ENCODE data around the gene ZNF595.
"Not testable (repeated sequence)": the region's sequence is repeated elsewhere in the genome, so short reads cannot be mapped to it uniquely, and the experiment has no call there.

Gene ZNF595

GRCh38 chr4:107083-107443 lies 53.9 kb downstream of the ZNF595 start:
- H3K9ac ChIP-seq (ENCODE audit: low read depth, low read length): no peak overlapping the region
- H3K4me1 ChIP-seq (ENCODE audit: insufficient read depth, low read length): no peaks in the 10 kb centered on the region
- H3K4me3 ChIP-seq (ENCODE audit: low read length): no peak overlapping the region
- peaks cover 91% of the 10 kb centered on the region for H3K9me3 ChIP-seq (ENCODE audit: insufficient read depth, low read depth, low read length)
- no peaks in the 10 kb centered on the region for H3K36me3 ChIP-seq (ENCODE audit: insufficient read depth, low read depth, low read length)
- no peak overlapping the region for H3K27ac ChIP-seq (ENCODE audit: low read length)
- peaks cover 36% of the 10 kb centered on the region; the same call in 1 of the 2 replicates for H3K27me3 ChIP-seq (ENCODE audit: insufficient read depth, low read length)

- peaks cover 90% of the 10 kb centered on the region for H3K9me3 ChIP-seq (ENCODE audit: insufficient read depth, low read depth, low read length)
- H3K27me3 ChIP-seq (ENCODE audit: insufficient read depth, low read length): peaks cover 36% of the 10 kb centered on the region; the same call in 1 of the 2 replicates
Measured at GRCh38 chr4:107444-108429, 54.6 kb downstream of the ZNF595 start.

GRCh38 chr4:112771-113170 lies 59.6 kb downstream of the ZNF595 start:
- peaks cover 90% of the 10 kb centered on the region for H3K9me3 ChIP-seq (ENCODE audit: insufficient read depth, low read depth, low read length)
- H3K27me3 ChIP-seq (ENCODE audit: insufficient read depth, low read length): peaks cover 10% of the 10 kb centered on the region; the same call in 1 of the 2 replicates
- H3K36me3 ChIP-seq (ENCODE audit: insufficient read depth, low read depth, low read length): no peaks in the 10 kb centered on the region
- no peak overlapping the region for H3K9ac ChIP-seq (ENCODE audit: low read depth, low read length)
- no peak overlapping the region for H3K4me3 ChIP-seq (ENCODE audit: low read length)
- no peak overlapping the region for H3K27ac ChIP-seq (ENCODE audit: low read length)
- H3K4me1 ChIP-seq (ENCODE audit: insufficient read depth, low read length): no peaks in the 10 kb centered on the region

More at GRCh38 chr4:107444-108429, 54.6 kb downstream of the ZNF595 start:
- no peak overlapping the region for H3K27ac ChIP-seq (ENCODE audit: low read length)
- no peaks in the 10 kb centered on the region for H3K4me1 ChIP-seq (ENCODE audit: insufficient read depth, low read length)
- no peaks in the 10 kb centered on the region for H3K36me3 ChIP-seq (ENCODE audit: insufficient read depth, low read depth, low read length)
- no peak overlapping the region for H3K4me3 ChIP-seq (ENCODE audit: low read length)
- H3K9ac ChIP-seq (ENCODE audit: low read depth, low read length): no peak overlapping the region

- H3K27ac ChIP-seq (ENCODE audit: low read length): no peak overlapping the region
- H3K4me3 ChIP-seq (ENCODE audit: low read length): no peak overlapping the region
- peaks cover 91% of the 10 kb centered on the region for H3K9me3 ChIP-seq (ENCODE audit: insufficient read depth, low read depth, low read length)
- H3K9ac ChIP-seq (ENCODE audit: low read depth, low read length): no peak overlapping the region
- H3K27me3 ChIP-seq (ENCODE audit: insufficient read depth, low read length): peaks cover under 1% of the 10 kb centered on the region; the same call in 1 of the 2 replicates
- no peaks in the 10 kb centered on the region for H3K4me1 ChIP-seq (ENCODE audit: insufficient read depth, low read length)
- H3K36me3 ChIP-seq (ENCODE audit: insufficient read depth, low read depth, low read length): no peaks in the 10 kb centered on the region
Measured at GRCh38 chr4:113732-114131, 60.6 kb downstream of the ZNF595 start.

GRCh38 chr4:114149-114548 lies 61.0 kb downstream of the ZNF595 start:
- no peaks in the 10 kb centered on the region for H3K36me3 ChIP-seq (ENCODE audit: insufficient read depth, low read depth, low read length)
- no peaks in the 10 kb centered on the region for H3K4me1 ChIP-seq (ENCODE audit: insufficient read depth, low read length)
- H3K27me3 ChIP-seq (ENCODE audit: insufficient read depth, low read length): no peaks in the 10 kb centered on the region; the same call in 1 of the 2 replicates
- H3K4me3 ChIP-seq (ENCODE audit: low read length): no peak overlapping the region
- H3K9ac ChIP-seq (ENCODE audit: low read depth, low read length): no peak overlapping the region
- H3K9me3 ChIP-seq (ENCODE audit: insufficient read depth, low read depth, low read length): peaks cover 91% of the 10 kb centered on the region
- no peak overlapping the region for H3K27ac ChIP-seq (ENCODE audit: low read length)

GRCh38 chr4:116499-116898 lies 63.4 kb downstream of the ZNF595 start:
- Histone ChIP-seq H3K27me3 (ENCODE audit: insufficient read depth, low read length) (no peaks in the 10 kb centered on the region), H3K36me3 (ENCODE audit: insufficient read depth, low read depth, low read length) (no peaks in the 10 kb centered on the region), H3K4me3 (ENCODE audit: low read length) (no peak overlapping the region), H3K4me1 (ENCODE audit: insufficient read depth, low read length) (no peaks in the 10 kb centered on the region), H3K9ac (ENCODE audit: low read depth, low read length) (no peak overlapping the region), H3K27ac (ENCODE audit: low read length) (no peak overlapping the region), H3K9me3 (ENCODE audit: insufficient read depth, low read depth, low read length) (peaks cover 90% of the 10 kb centered on the region)

GRCh38 chr4:120616-121015 lies 67.5 kb downstream of the ZNF595 start:
- Histone ChIP-seq H3K36me3 (ENCODE audit: insufficient read depth, low read depth, low read length) (no peaks in the 10 kb centered on the region), H3K27ac (ENCODE audit: low read length) (no peak overlapping the region), H3K4me3 (ENCODE audit: low read length) (no peak overlapping the region), H3K9ac (ENCODE audit: low read depth, low read length) (no peak overlapping the region), H3K9me3 (ENCODE audit: insufficient read depth, low read depth, low read length) (peaks cover 70% of the 10 kb centered on the region), H3K4me1 (ENCODE audit: insufficient read depth, low read length) (no peaks in the 10 kb centered on the region), H3K27me3 (ENCODE audit: insufficient read depth, low read length) (no peaks in the 10 kb centered on the region)

- H3K27ac ChIP-seq (ENCODE audit: low read length): no peak overlapping the region
- peaks cover 66% of the 10 kb centered on the region for H3K9me3 ChIP-seq (ENCODE audit: insufficient read depth, low read depth, low read length)
- no peaks in the 10 kb centered on the region for H3K27me3 ChIP-seq (ENCODE audit: insufficient read depth, low read length)
- H3K4me1 ChIP-seq (ENCODE audit: insufficient read depth, low read length): no peaks in the 10 kb centered on the region
- peaks cover 6% of the 10 kb centered on the region; the same call in 1 of the 2 replicates for H3K36me3 ChIP-seq (ENCODE audit: insufficient read depth, low read depth, low read length)
- no peak overlapping the region for H3K4me3 ChIP-seq (ENCODE audit: low read length)
- no peak overlapping the region for H3K9ac ChIP-seq (ENCODE audit: low read depth, low read length)
Measured at GRCh38 chr4:121408-122084, 68.4 kb downstream of the ZNF595 start.

GRCh38 chr4:123922-124274 lies 70.8 kb downstream of the ZNF595 start:
- H3K27ac ChIP-seq (ENCODE audit: low read length); H3K27me3 ChIP-seq (ENCODE audit: insufficient read depth, low read length); H3K4me1 ChIP-seq (ENCODE audit: insufficient read depth, low read length): not testable (repeated sequence)
- peak overlapping the region; percentile 97; the same call in 1 of the 2 replicates for H3K9ac ChIP-seq (ENCODE audit: low read depth, low read length)
- peaks cover 30% of the 10 kb centered on the region for H3K36me3 ChIP-seq (ENCODE audit: insufficient read depth, low read depth, low read length)
- peak overlapping the region; percentile 95 for H3K4me3 ChIP-seq (ENCODE audit: low read length)
- H3K9me3 ChIP-seq (ENCODE audit: insufficient read depth, low read depth, low read length): peaks cover 42% of the 10 kb centered on the region

GRCh38 chr4:124275-125081 lies 71.4 kb downstream of the ZNF595 start, which contains the start of gene ZNF718:
TSS of gene ZNF718 (plus strand) at chr4:124501. CDS start at chr4:124671, 170 bp downstream.
- peak within 1 kb of the TSS; percentile 95 for H3K27ac ChIP-seq (ENCODE audit: low read length)
- H3K9me3 ChIP-seq (ENCODE audit: insufficient read depth, low read depth, low read length): peaks cover 36% of the 10 kb centered on the region

GRCh38 chr4:125091-125771 lies 72.1 kb downstream of the ZNF595 start:
- Histone ChIP-seq H3K4me3 (ENCODE audit: low read length) (peak overlapping the region; percentile 95), H3K9me3 (ENCODE audit: insufficient read depth, low read depth, low read length) (peaks cover 29% of the 10 kb centered on the region), H3K27me3 (ENCODE audit: insufficient read depth, low read length) (no peaks in the 10 kb centered on the region), H3K27ac (ENCODE audit: low read length) (peak overlapping the region; percentile 95), H3K4me1 (ENCODE audit: insufficient read depth, low read length) (no peaks in the 10 kb centered on the region), H3K36me3 (ENCODE audit: insufficient read depth, low read depth, low read length) (peaks cover 40% of the 10 kb centered on the region), H3K9ac (ENCODE audit: low read depth, low read length) (peak overlapping the region; percentile 97)

More at GRCh38 chr4:124275-125081, 71.4 kb downstream of the ZNF595 start, which contains the start of gene ZNF718:
- Histone ChIP-seq H3K4me1 (ENCODE audit: insufficient read depth, low read length) (no peaks in the 10 kb centered on the region), H3K36me3 (ENCODE audit: insufficient read depth, low read depth, low read length) (peaks cover 34% of the 10 kb centered on the region), H3K27me3 (ENCODE audit: insufficient read depth, low read length) (no peaks in the 10 kb centered on the region), H3K9ac (ENCODE audit: low read depth, low read length) (peak within 1 kb of the TSS; percentile 97), H3K4me3 (ENCODE audit: low read length) (peak within 1 kb of the TSS; percentile 95)

Data from iPS-20b (cell line).